Natural killer cell (primary cell): Measurements from ENCODE around the gene CPHXL. TPM values are rescaled to one million over a fixed set of nuclear protein-coding genes. Genes with fewer than 3 reads are reported as not detected.

ENCODE experiments used
- ATAC-seq, 3 donors: fragments of 150-1000 bp in 2 of 3; fragments of 200-7000 bp in 1 of 3; cut with Tn5 transposase; 1 replicate in 1 of 3; 2 replicates in 2 of 3; pipeline ENCODE4 v1.10.0; 2021; ENCODE audit warnings: mild to moderate bottlenecking in 2 of 3, moderate library complexity in 2 of 3
- DNase-seq, 2 donors: peaks; one replicate each; pipeline versions ENCODE4 v3.0.0 to v3.0.0-alpha.2; 2013 to 2021; ENCODE audit warnings: mixed read lengths in 1 of 2
- H3K27ac ChIP-seq: one replicate; pipeline ENCODE4 v1.5.1; 2013; ENCODE audit warnings: mild to moderate bottlenecking, low read length
- H3K27me3 ChIP-seq: one replicate; pipeline ENCODE4 v1.6.1; 2013; ENCODE audit warnings: low read length; ENCODE audit not compliant: control insufficient read depth, insufficient read depth
- H3K36me3 ChIP-seq: one replicate; pipeline ENCODE4 v1.6.1; 2013; ENCODE audit warnings: low read length; ENCODE audit not compliant: control insufficient read depth, insufficient read depth
- H3K4me1 ChIP-seq: one replicate; pipeline ENCODE4 v1.6.1; 2013; ENCODE audit warnings: low read length; ENCODE audit not compliant: control insufficient read depth, insufficient read depth
- H3K4me3 ChIP-seq: one replicate; pipeline ENCODE4 v1.5.1; 2013; ENCODE audit warnings: low read length
- H3K9me3 ChIP-seq: one replicate; pipeline ENCODE4 v1.6.1; 2013; ENCODE audit warnings: low read length; ENCODE audit not compliant: control insufficient read depth, insufficient read depth
- H3K27ac Mint-ChIP-seq, 2 donors: one replicate each; pipeline ENCODE4 v1.8.0; 2022; ENCODE audit warnings: mild to moderate bottlenecking in 2 of 2, mixed read lengths in 2 of 2, moderate library complexity in 1 of 2
- H3K27me3 Mint-ChIP-seq, 2 donors: one replicate each; pipeline ENCODE4 v1.8.0; 2022; ENCODE audit warnings: low read depth in 2 of 2, mixed read lengths in 2 of 2
- H3K36me3 Mint-ChIP-seq: one replicate; pipeline ENCODE4 v1.8.0; 2022; ENCODE audit warnings: mixed read lengths
- H3K4me1 Mint-ChIP-seq, 2 donors: one replicate each; pipeline ENCODE4 v1.8.0; 2022; ENCODE audit warnings: mixed read lengths in 2 of 2
- H3K4me3 Mint-ChIP-seq: one replicate; pipeline ENCODE4 v1.8.0; 2022; ENCODE audit warnings: mild to moderate bottlenecking, moderate library complexity, mixed read lengths
- H3K9me3 Mint-ChIP-seq, 2 donors: one replicate each; pipeline ENCODE4 v1.8.0; 2022; ENCODE audit warnings: mixed read lengths in 2 of 2
- WGBS: methylation state at CpG from one replicate; pipeline ENCODE4 v1.1.7; 2013; ENCODE audit warnings: missing lambda C conversion rate; ENCODE audit not compliant: insufficient coverage; 5-methylcytosine and 5-hydroxymethylcytosine counted together
- intact Hi-C: fragments of 100-400 bp; cut with micrococcal nuclease; formaldehyde crosslinking; loops from one replicate; pipeline ENCODE4 v1.14.2; 2022
- total RNA-seq, 4 donors: library from RNA; stranded (reverse); fragments of 120-200 nt in 1 of 4; gene quantifications; one replicate each; pipeline versions ENCODE4 v1.2.3 to v1.2.4, GENCODE V29; 2013 to 2022
- TF ChIP-seq, protein P1 (sequence below): fragments of 200-600 bp; IDR thresholded peaks from one replicate; pipeline ENCODE4 v1.8.0; 2022; ENCODE audit warnings: antibody characterized with exemption

CPHXL gene
- total RNA-seq, 3 donors from 2014 or later (not counting 1 experiment from before 2014, with no cell fraction given) = not detected

DNA sequence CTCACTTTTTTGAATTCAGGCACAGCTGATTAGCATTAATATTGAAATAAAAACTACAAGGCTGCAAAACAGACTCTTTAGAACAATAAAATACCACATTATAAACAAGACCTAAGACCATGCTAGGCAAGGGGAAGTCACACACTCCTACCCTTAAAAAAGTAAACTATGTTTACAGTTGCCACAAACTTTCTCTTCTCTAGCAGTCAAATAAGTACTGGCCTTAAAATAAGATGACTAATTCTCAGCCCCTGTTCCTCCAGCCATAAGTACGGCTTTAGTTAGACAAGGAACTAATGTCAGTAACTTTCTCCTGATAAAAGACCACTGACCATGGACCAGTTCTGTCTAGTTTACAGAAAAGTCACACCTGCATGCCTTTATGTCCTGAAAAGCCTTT lies 19.5 kb upstream of the CPHXL start:
- Histone ChIP-seq H3K36me3 (no peaks in the 10 kb centered on the region), H3K9me3 (no peaks in the 10 kb centered on the region), H3K27me3 (no peaks in the 10 kb centered on the region), H3K4me3 (no peak overlapping the region), H3K27ac (no peak overlapping the region), H3K4me1 (no peaks in the 10 kb centered on the region)
- DNase-seq (no peak), ATAC-seq (no peak)
- Mint-ChIP-seq H3K9me3 (peaks cover 2% of the 10 kb centered on the region in 2 donors), H3K27me3 (peaks cover 13 to 27% of the 10 kb centered on the region in 2 donors), H3K36me3 (no peaks in the 10 kb centered on the region), H3K27ac (no peak overlapping the region), H3K4me3 (no peak overlapping the region), H3K4me1 (no peaks in the 10 kb centered on the region)
- intact Hi-C loops = no loop called here
- TF ChIP-seq, protein P1, sequence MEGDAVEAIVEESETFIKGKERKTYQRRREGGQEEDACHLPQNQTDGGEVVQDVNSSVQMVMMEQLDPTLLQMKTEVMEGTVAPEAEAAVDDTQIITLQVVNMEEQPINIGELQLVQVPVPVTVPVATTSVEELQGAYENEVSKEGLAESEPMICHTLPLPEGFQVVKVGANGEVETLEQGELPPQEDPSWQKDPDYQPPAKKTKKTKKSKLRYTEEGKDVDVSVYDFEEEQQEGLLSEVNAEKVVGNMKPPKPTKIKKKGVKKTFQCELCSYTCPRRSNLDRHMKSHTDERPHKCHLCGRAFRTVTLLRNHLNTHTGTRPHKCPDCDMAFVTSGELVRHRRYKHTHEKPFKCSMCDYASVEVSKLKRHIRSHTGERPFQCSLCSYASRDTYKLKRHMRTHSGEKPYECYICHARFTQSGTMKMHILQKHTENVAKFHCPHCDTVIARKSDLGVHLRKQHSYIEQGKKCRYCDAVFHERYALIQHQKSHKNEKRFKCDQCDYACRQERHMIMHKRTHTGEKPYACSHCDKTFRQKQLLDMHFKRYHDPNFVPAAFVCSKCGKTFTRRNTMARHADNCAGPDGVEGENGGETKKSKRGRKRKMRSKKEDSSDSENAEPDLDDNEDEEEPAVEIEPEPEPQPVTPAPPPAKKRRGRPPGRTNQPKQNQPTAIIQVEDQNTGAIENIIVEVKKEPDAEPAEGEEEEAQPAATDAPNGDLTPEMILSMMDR = no peak
- 86% methylated on average over 1 of the region's 1 CpG for WGBS

GRCh38 chr16:75745242-75745641 lies 19.0 kb upstream of the CPHXL start:
- peaks cover 13 to 27% of the 10 kb centered on the region in 2 donors for H3K27me3 Mint-ChIP-seq
- WGBS = 50% methylated on average over 1 of the region's 1 CpG
- no peaks in the 10 kb centered on the region for H3K36me3 Mint-ChIP-seq
- H3K27ac ChIP-seq = no peak overlapping the region
- intact Hi-C loops = no loop called here
- H3K9me3 Mint-ChIP-seq = peaks cover 2% of the 10 kb centered on the region in 2 donors
- no peaks in the 10 kb centered on the region for H3K4me1 Mint-ChIP-seq
- H3K9me3 ChIP-seq = no peaks in the 10 kb centered on the region
- ATAC-seq (no peak), DNase-seq (no peak)
- H3K27me3 ChIP-seq = no peaks in the 10 kb centered on the region
- H3K4me3 ChIP-seq = no peak overlapping the region
- no peaks in the 10 kb centered on the region for H3K4me1 ChIP-seq
- H3K36me3 ChIP-seq = no peaks in the 10 kb centered on the region
- H3K4me3 Mint-ChIP-seq = no peak overlapping the region
- TF ChIP-seq, protein P1 = no peak
- H3K27ac Mint-ChIP-seq = no peak overlapping the region

GRCh38 chr16:75742424-75743047 lies 16.2 kb upstream of the CPHXL start:
- no peak for ATAC-seq
- H3K27ac ChIP-seq = no peak overlapping the region
- H3K36me3 Mint-ChIP-seq = no peaks in the 10 kb centered on the region

More at GRCh38 chr16:75742424-75743047, 16.2 kb upstream of the CPHXL start:
- Histone ChIP-seq H3K27me3 (no peaks in the 10 kb centered on the region), H3K9me3 (no peaks in the 10 kb centered on the region), H3K4me3 (no peak overlapping the region), H3K36me3 (no peaks in the 10 kb centered on the region), H3K4me1 (no peaks in the 10 kb centered on the region)
- Mint-ChIP-seq H3K27me3 (peaks cover 10 to 15% of the 10 kb centered on the region in 2 donors), H3K27ac (no peak overlapping the region), H3K4me3 (no peak overlapping the region), H3K9me3 (peaks cover 4% of the 10 kb centered on the region in 2 donors), H3K4me1 (no peaks in the 10 kb centered on the region)
- TF ChIP-seq, protein P1 = no peak
- no peak for DNase-seq
- WGBS = no CpG with 5 or more reads among the region's 1 CpG
- intact Hi-C loops = no loop called here
